ENCODE data around the gene ZNF684. TPM values are rescaled to one million over a fixed set of nuclear protein-coding genes. Genes with fewer than 3 reads are reported as not detected.

Gene ZNF684
- total and polyA plus RNA-seq, 9 of the 15 experiments (the other 6 are each of a cell fraction or from before 2014, with no cell fraction given) = 4.8 to 8.8 (median 5.5) TPM

DNA sequence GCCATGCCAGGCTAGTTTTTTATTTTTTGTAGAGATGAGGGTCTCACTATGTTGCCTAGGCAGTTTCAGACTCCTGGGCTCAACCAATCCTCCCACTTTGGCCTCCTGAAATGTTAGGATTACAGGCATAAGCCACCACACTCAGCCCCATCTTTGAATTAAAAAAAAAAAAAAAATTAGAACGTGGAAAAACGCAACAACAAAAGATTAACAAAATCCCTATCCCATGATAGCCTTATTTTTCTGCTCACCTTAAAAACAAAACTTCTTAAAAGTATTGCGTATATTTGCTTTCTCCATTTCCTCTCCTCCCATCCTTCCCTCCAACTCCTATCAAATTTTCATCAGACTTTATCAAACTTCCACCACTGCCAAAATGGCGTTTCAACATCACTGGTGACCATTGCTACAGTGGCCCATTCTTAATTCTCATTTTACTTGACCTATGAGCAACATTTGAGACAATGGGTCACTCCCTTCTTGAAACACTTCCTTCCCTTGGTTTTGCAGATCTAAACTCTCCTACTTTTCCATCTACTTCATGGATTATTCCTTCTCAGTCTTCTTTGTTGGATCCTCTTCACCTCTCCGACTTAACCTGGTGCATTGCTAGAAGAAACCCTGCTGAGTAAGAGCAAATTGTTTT lies 579 bp upstream of the ZNF684 start (continued):
- TF ChIP-seq GTF2A2 (tag; IDR thresholded peaks at IDR 0.05) (no peak), CHD1 (IDR thresholded peaks at IDR 0.05; ENCODE audit: low read length) (no peak), JUND (IDR thresholded peaks at IDR 0.05; ENCODE audit: borderline replicate concordance, low read depth, low read length) (no peak), JUND (tag; IDR thresholded peaks at IDR 0.05; ENCODE audit: borderline replicate concordance, low read depth, low read length) (no peak), MED1 (CRISPR knock-in tag; IDR thresholded peaks at IDR 0.05; ENCODE audit: borderline replicate concordance) (no peak), ZNF316 (IDR thresholded peaks at IDR 0.05) (no peak), EWSR1 (IDR thresholded peaks at IDR 0.05; ENCODE audit: borderline replicate concordance, low read depth, partially characterized antibody) (no peak), ZNF408 (CRISPR knock-in tag; IDR thresholded peaks at IDR 0.05; ENCODE audit: low read depth) (no peak)
- TF ChIP-seq, protein P1, sequence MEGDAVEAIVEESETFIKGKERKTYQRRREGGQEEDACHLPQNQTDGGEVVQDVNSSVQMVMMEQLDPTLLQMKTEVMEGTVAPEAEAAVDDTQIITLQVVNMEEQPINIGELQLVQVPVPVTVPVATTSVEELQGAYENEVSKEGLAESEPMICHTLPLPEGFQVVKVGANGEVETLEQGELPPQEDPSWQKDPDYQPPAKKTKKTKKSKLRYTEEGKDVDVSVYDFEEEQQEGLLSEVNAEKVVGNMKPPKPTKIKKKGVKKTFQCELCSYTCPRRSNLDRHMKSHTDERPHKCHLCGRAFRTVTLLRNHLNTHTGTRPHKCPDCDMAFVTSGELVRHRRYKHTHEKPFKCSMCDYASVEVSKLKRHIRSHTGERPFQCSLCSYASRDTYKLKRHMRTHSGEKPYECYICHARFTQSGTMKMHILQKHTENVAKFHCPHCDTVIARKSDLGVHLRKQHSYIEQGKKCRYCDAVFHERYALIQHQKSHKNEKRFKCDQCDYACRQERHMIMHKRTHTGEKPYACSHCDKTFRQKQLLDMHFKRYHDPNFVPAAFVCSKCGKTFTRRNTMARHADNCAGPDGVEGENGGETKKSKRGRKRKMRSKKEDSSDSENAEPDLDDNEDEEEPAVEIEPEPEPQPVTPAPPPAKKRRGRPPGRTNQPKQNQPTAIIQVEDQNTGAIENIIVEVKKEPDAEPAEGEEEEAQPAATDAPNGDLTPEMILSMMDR (IDR thresholded peaks at IDR 0.05 in 2 of 3, conservative IDR thresholded peaks at IDR 0.05 in 1 of 3; ENCODE audit: insufficient read depth in 2 of 3, low read depth in 1 of 3, low read length in 3 of 3) = no peak
- TF ChIP-seq, protein P2, sequence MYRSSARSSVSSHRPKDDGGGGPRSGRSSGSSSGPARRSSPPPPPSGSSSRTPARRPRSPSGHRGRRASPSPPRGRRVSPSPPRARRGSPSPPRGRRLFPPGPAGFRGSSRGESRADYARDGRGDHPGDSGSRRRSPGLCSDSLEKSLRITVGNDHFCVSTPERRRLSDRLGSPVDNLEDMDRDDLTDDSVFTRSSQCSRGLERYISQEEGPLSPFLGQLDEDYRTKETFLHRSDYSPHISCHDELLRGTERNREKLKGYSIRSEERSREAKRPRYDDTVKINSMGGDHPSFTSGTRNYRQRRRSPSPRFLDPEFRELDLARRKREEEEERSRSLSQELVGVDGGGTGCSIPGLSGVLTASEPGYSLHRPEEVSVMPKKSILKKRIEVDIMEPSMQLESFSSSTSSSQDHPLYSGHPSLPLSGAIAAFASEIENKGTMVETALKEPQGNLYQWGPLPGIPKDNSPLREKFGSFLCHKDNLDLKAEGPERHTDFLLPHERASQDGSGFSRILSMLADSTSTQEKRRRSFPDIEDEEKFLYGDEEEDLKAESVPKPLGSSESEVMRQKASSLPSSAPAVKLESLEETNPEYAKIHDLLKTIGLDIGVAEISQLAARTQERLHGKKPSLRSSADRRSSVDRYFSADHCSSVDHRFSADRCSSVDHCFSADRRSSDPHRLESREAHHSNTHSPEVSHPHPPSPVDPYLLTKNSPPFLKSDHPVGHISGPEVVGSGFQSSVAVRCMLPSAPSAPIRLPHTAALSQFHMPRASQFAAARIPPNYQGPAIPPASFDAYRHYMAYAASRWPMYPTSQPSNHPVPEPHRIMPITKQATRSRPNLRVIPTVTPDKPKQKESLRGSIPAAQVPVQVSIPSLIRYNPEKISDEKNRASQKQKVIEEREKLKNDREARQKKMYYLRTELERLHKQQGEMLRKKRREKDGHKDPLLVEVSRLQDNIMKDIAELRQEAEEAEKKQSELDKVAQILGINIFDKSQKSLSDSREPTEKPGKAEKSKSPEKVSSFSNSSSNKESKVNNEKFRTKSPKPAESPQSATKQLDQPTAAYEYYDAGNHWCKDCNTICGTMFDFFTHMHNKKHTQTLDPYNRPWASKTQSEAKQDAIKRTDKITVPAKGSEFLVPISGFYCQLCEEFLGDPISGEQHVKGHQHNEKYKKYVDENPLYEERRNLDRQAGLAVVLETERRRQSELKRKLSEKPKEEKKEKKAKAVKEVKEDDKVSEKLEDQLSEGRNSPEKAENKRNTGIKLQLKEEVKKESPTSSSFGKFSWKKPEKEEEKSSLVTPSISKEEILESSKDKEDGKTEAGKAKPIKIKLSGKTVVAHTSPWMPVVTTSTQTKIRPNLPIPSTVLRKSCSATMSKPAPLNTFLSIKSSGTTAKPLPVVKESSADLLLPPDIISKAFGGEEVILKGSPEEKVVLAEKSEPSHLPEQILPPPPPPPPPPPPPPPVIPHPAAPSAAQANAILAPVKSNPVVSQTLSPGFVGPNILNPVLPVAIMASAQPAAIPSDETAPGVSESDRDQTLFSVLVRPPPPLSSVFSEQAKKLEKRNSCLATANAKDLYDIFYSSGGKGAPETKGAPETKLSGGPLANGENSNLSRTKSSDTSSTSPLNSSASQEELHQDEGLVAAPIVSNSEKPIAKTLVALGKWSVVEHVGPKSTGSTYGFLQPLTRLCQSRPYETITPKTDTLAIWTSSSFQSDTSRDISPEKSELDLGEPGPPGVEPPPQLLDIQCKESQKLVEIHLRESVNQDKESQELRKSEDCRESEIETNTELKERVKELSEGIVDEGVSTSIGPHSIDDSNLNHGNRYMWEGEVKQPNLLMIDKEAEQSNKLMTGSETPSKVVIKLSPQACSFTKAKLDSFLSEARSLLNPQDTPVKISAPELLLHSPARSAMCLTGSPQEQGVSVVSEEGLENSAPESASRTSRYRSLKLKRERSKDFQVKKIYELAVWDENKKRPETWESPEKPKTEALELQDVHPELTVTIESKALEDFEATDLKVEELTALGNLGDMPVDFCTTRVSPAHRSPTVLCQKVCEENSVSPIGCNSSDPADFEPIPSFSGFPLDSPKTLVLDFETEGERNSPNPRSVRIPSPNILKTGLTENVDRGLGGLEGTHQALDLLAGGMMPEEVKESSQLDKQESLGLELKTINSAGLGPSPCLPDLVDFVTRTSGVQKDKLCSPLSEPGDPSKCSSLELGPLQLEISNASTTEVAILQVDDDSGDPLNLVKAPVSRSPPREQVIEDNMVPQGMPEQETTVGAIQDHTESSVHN (IDR thresholded peaks at IDR 0.05; ENCODE audit: borderline replicate concordance in 1 of 2, low read depth in 1 of 2) = 0 out of 4 replicates have a peak, but pooled peaks of 1 of the 2 experiments have one; percentile 27

Measured in K562 (cell line).